Measurements from ENCODE around the gene FEM1C. TPM values are rescaled to one million over a fixed set of nuclear protein-coding genes. Genes with fewer than 3 reads are reported as not detected.

FEM1C gene
- total and polyA plus RNA-seq, 12 donors: 4.5 to 15.5 (median 11.9) TPM

GRCh38 chr5:115507681-115508080 lies 36.9 kb downstream of the FEM1C start:
- no peak overlapping the region for H3K27ac ChIP-seq
- TF ChIP-seq POLR2A (IDR thresholded peaks at IDR 0.05) (no peak), CTCF (IDR thresholded peaks at IDR 0.05) (no peak)
- 73 to 93% (median 83%) methylated on average over 2 of the region's 2 CpGs for WGBS, 4 donors

GRCh38 chr5:115503420-115503819 lies 41.2 kb downstream of the FEM1C start:
- no peak for DNase-seq
- H3K27ac ChIP-seq: no peak overlapping the region
- WGBS, 4 donors: 69 to 87% (median 84%) methylated on average over 1 of the region's 1 CpG
- intact Hi-C loops (cut with DNase I): no loop called here
- no peaks in the 10 kb centered on the region for H3K27me3 ChIP-seq
- TF ChIP-seq POLR2A (IDR thresholded peaks at IDR 0.05) (no peak), CTCF (IDR thresholded peaks at IDR 0.05) (no peak)
- no peak overlapping the region for H3K4me3 ChIP-seq
- H3K4me1 ChIP-seq (replicated peaks in 1 of 2): no peaks in the 10 kb centered on the region
- H3K9me3 ChIP-seq (replicated peaks in 1 of 3): no peaks in the 10 kb centered on the region
- H3K36me3 ChIP-seq (replicated peaks in 1 of 2): no peaks in the 10 kb centered on the region

More at GRCh38 chr5:115507681-115508080, 36.9 kb downstream of the FEM1C start:
- no peak overlapping the region for H3K4me3 ChIP-seq
- no peaks in the 10 kb centered on the region for H3K36me3 ChIP-seq (replicated peaks in 1 of 2)
- no peak for DNase-seq
- intact Hi-C loops (cut with DNase I): no loop called here
- H3K9me3 ChIP-seq (replicated peaks in 1 of 3): no peaks in the 10 kb centered on the region
- H3K27me3 ChIP-seq: no peaks in the 10 kb centered on the region
- no peaks in the 10 kb centered on the region for H3K4me1 ChIP-seq (replicated peaks in 1 of 2)

GRCh38 chr5:115501464-115502210 lies 42.9 kb downstream of the FEM1C start:
- H3K27me3 ChIP-seq: no peaks in the 10 kb centered on the region
- no peak overlapping the region for H3K4me3 ChIP-seq
- TF ChIP-seq POLR2A (IDR thresholded peaks at IDR 0.05): no peak
- TF ChIP-seq CTCF (IDR thresholded peaks at IDR 0.05): no peak
- H3K27ac ChIP-seq: no peak overlapping the region
- DNase-seq: no peak
- 34 to 54% (median 36%) methylated on average over 3 of the region's 3 CpGs for WGBS, 4 donors
- H3K9me3 ChIP-seq (replicated peaks in 1 of 3): no peaks in the 10 kb centered on the region
- no peaks in the 10 kb centered on the region for H3K4me1 ChIP-seq (replicated peaks in 1 of 2)
- H3K36me3 ChIP-seq (replicated peaks in 1 of 2): no peaks in the 10 kb centered on the region
- intact Hi-C loops (cut with DNase I): no loop called here

- Histone ChIP-seq H3K27me3 (no peaks in the 10 kb centered on the region), H3K9me3 (replicated peaks in 1 of 3) (no peaks in the 10 kb centered on the region), H3K4me1 (replicated peaks in 1 of 2) (no peaks in the 10 kb centered on the region), H3K4me3 (no peak overlapping the region), H3K36me3 (replicated peaks in 1 of 2) (no peaks in the 10 kb centered on the region), H3K27ac (no peak overlapping the region)
- no peak for TF ChIP-seq CTCF (IDR thresholded peaks at IDR 0.05)
- TF ChIP-seq POLR2A (IDR thresholded peaks at IDR 0.05): no peak
- no peak for DNase-seq
- intact Hi-C loops (cut with DNase I): no loop called here
These were observed 44.4 kb downstream of the FEM1C start for GRCh38 chr5:115500225-115500624.
